ENCODE data around the gene DUSP8.

- TF ChIP-seq POLR2AphosphoS5 (IDR thresholded peaks at IDR 0.05; ENCODE audit: borderline replicate concordance, low read depth, low read length) (no peak), EZH2 (IDR thresholded peaks at IDR 0.05) (no peak)
Measured at GRCh38 chr11:1521382-1522080, 50.5 kb downstream of the DUSP8 start.
